HT-29 (cell line): Measurements from ENCODE around the gene ANKS1B. TPM values are rescaled to one million over a fixed set of nuclear protein-coding genes. Genes with fewer than 3 reads are reported as not detected.
"Not testable (repeated sequence)": the region's sequence is repeated elsewhere in the genome, so short reads cannot be mapped to it uniquely, and the experiment has no call there.

ENCODE experiments used
- DNase-seq: peaks from one replicate; pipeline ENCODE4 v3.0.0-alpha.2; 2015; ENCODE audit warnings: low spot score
- total RNA-seq: library from RNA; depleted of rRNA; stranded (reverse); fragments of >200 nt; shearing (Covaris generic); gene quantifications from 2 replicates; pipeline ENCODE4 v1.2.3, GENCODE V29; 2014

The ANKS1B gene
- total RNA-seq, 1 experiment from 2014 or later, result not detected

GRCh38 chr12:99598785-99599184 lies 386.0 kb downstream of the ANKS1B start:
- no peak for DNase-seq

GRCh38 chr12:99596762-99597161 lies 388.0 kb downstream of the ANKS1B start:
- DNase-seq, result no peak

DNA sequence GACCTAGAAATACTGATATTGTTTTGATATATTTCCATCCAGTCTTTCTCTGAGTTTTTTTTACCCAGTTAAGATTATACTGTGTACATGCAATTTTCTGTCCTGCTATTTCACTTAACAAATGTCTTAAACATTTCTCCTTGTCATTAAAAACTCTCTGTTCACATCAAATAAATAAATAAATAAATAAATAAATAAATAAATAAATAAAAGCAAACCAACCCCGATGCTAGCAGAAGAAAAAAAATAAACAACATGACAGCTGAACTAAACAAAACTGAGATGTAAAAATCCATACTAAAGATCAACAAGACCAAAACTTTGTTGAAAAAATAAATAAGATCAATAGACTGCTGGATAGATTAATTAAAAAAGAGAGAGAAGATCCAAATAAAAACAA lies 407.6 kb downstream of the ANKS1B start:
- not testable (repeated sequence) for DNase-seq

DNA sequence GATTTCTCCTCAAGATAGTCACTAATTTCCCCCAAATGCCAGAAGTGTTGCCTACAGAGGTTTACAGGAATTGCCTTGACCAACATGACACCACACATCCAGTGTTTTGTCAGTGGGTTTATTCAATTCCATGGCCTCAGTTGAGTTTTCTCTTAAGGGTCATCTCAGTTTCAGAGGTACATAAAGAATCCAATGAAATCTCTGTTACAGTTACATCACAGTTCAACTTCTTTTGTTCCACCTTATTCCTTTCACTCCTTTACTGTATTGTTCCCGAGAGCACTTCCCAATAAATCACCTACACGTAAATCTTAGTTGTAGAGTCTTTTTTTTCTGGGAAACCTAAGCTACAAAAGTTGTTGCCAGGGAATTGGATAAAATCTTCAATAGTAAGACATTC lies 410.8 kb downstream of the ANKS1B start:
- DNase-seq, result no peak

GRCh38 chr12:99567072-99567471 lies 417.7 kb downstream of the ANKS1B start:
- DNase-seq, result no peak

GRCh38 chr12:99558109-99558508 lies 426.6 kb downstream of the ANKS1B start:
- no peak for DNase-seq

GRCh38 chr12:99553461-99553860 lies 431.3 kb downstream of the ANKS1B start:
- no peak for DNase-seq

- no peak for DNase-seq
Observed at GRCh38 chr12:99552022-99552421, 432.7 kb downstream of the ANKS1B start.

DNA sequence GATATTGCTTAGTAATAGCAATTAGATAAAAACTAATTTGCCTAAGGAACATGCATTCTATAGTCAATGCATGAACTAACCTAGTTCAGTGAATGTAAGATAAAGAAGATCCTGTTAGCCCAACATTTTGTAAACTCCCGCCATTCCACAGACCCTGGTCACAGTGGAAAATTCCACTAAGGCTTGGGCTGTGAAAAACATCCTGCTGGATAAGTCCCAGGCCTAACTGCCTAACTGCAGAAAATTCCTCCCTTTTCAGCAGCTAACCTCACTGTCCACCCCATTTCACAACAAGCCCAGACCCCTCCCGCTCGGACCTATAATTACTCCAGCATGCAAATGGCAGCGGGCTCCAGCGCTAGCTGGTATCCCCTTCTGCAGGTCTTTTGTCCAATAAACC lies 435.1 kb downstream of the ANKS1B start:
- no peak for DNase-seq

DNA sequence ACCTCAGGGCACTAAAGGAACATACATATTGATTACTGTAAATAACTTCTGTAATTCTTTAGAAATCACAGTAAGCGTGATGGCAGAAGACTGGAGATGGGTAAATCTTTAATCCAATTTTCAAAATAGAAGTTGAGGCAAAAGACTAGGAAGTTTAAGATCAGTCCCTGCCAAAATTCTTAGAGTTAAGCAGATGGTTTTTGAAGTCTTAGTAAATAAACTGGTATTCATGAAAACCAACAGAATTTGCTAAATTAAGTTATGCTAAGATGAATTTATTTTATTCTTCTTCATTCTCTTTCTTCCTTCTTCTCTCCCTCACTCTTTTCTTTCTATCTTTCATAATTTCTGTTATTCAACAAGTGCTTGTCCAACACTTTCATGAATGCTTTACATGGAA lies 435.5 kb downstream of the ANKS1B start:
- no peak for DNase-seq

- no peak for DNase-seq
Observed at GRCh38 chr12:99544457-99544856, 440.3 kb downstream of the ANKS1B start.

GRCh38 chr12:99529966-99530365 lies 454.8 kb downstream of the ANKS1B start:
- no peak for DNase-seq

DNA sequence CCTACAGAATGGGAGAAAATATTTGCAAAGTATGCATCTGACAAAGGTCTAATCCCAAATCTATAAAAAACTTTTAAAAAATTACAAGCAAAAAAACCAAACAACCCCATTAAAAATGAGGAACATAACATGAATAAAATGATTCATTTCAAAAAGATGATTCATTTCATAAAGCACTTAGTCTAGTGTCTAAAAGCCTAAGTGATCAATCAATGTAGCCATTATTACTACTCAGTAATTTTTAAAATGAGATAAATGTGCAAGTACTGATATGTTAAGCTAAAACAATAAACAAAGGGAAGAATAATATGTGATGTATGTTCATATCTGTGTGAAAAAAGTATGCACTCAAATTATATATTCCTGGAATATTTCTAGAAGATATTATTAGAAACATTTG lies 456.3 kb downstream of the ANKS1B start:
- no peak for DNase-seq

GRCh38 chr12:99523853-99524252 lies 460.9 kb downstream of the ANKS1B start:
- no peak for DNase-seq

DNA sequence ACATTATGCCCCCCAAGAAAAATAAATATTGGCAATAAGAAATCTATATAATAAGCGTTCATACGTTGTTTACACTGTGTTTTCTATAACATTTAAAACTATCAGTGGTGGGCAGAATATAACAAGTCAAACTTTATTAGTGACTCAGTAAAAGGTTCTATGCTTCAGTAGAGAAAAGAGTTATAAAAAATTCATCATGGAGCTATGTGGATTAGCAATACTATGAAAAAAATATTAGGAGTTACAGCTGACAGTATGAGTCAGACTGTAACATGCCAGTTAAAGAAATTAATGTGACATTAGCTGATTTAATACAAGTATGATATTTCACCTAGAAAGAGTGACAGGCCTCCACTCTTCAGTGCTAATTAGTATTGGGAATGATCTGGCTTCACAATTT lies 462.3 kb downstream of the ANKS1B start:
- DNase-seq, result no peak

DNA sequence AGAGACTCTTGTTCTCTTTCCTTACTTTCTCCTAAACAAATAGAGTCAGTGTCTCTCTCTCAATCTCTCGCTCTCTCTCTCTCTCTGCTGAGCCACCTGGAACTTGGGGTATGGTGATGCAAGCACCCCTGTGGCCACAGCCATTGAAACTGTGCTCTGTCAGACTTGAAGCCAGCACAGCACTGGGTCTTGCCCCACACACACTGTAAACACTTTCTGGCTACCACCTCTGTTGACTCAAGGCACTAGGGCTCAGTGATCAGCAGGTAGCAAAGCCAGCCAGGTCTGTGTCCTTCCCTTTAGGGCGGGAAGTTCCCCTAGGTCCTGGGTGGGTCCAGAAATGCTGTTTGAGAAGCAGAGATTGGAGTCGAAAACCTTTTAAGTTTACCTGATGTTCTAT lies 463.1 kb downstream of the ANKS1B start:
- no peak for DNase-seq

GRCh38 chr12:99513066-99513465 lies 471.7 kb downstream of the ANKS1B start:
- no peak for DNase-seq

DNA sequence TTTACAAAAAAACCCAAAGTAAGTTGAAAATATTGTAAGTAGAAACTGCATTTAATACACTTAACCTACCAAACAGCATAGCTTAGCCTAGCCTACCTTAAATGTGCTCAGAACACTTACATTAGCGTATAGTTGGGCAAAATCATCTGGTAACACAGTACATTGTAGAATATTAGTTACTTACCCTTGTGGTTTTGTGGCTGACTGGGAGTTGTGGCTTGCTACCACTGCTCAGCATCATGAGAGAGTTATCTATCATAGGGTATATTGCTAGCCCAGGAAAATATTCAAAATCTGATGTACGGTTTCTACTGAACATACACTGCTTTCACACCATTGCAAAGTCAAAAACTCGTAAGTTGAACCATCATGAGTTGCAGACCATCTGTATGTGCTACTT lies 478.9 kb downstream of the ANKS1B start:
- DNase-seq, result no peak

GRCh38 chr12:99498756-99499155 lies 486.0 kb downstream of the ANKS1B start:
- DNase-seq, result no peak

DNA sequence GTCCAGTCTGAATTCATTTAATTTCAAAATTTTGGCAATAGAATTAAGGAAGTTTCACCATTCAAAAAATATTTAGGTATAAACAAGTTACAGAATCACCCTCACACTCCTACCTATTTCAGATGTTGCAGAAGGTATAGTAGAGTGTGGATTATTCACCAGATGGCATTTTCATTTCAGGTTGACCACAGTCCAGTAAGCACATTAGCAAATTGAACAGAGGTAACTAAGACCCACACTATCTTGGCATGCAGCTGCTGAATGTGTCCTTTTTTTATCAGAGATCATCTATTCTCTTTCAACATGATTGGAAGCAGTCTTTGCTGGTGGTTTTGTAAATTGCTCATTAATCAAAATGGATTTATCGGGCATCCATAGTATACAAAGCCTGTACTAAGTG lies 488.9 kb downstream of the ANKS1B start:
- no peak for DNase-seq

DNA sequence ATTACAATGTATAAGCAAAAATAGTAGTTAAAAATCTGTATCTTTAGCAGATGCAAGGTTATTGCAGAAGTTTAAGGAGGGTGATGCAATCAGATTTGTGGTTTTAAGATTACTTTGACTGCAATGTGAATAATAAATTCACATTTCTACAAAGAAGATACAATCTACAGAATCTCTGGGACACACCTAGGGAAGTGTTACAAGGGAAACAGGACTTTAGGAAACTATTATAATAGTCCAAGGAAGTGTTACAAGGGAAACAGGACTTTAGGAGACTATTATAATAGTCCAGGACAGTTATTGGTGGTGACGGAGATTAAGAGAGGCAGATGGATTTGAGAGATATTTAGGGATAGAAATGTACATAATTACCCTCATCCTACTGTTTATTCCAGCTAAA lies 491.5 kb downstream of the ANKS1B start:
- DNase-seq, result no peak

- no peak for DNase-seq
Observed at GRCh38 chr12:99486277-99486676, 498.5 kb downstream of the ANKS1B start.

DNA sequence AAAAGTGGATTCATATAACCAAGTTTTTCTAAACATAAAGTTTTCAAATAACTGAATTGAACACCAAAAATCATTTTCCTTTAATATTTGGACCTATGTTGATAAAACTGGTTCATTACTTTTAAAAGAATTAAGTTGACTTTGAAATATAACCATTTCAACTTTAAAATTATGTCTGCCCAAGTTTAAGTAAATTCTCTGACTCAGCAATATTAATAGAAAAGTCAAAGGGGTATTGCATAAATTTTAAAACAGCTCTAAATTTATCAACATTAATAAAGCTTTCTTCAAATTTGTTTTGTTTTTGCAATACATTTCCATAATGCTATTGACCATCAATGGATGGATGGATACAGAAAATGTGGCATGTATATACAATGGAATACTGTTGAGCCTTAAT lies 505.6 kb downstream of the ANKS1B start:
- DNase-seq, result no peak

DNA sequence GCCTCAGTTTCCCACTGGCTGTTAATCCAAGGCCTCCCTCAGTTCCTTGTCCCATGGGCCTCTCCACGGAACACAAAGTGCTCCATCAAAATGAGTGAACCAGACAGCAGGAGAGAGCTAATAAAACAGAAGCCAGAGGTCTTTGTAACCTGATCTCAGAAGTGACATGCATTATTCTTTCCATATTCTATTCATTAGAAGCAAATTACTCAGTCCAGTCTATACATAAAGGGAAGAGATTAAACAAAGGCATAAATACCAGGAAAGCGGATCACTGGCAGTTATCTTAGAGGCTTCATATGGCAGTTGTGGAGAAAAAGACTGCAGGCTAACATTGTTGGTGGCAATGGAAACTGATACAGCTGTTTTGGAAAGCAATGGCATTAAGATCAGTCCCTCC lies 507.8 kb downstream of the ANKS1B start:
- DNase-seq, result no peak
